Neural cell (in vitro differentiated cells): Measurements from ENCODE around the gene BAX. TPM values are rescaled to one million over a fixed set of nuclear protein-coding genes. Genes with fewer than 3 reads are reported as not detected.

Source experiments
- H2AFZ ChIP-seq: fragments of 200-600, 300-800 bp; sonication (generic), shearing (Covaris generic); 2 replicates; pipeline ENCODE4 v1.6.0; 2014; ENCODE audit warnings: low read depth, mild to moderate bottlenecking, antibody characterized with exemption, low read length, moderate library complexity
- H3F3A ChIP-seq: fragments of 200-600 bp; shearing (Covaris generic); 2 replicates; pipeline ENCODE4 v1.6.1; 2016; ENCODE audit warnings: mild to moderate bottlenecking, moderate library complexity, mixed read lengths, antibody characterized with exemption, low read length; ENCODE audit not compliant: insufficient read depth, poor library complexity, severe bottlenecking
- H3K27ac ChIP-seq: fragments of 200-600, 300-800 bp; sonication (generic), shearing (Covaris generic); 2 replicates; pipeline ENCODE4 v1.5.1; 2014; ENCODE audit warnings: mild to moderate bottlenecking, low read length, moderate library complexity
- H3K27me3 ChIP-seq: fragments of 300-800, 200-600 bp; sonication (generic), shearing (Covaris generic); 2 replicates; pipeline ENCODE4 v1.6.0; 2014; ENCODE audit warnings: mild to moderate bottlenecking, low read depth, low read length, moderate library complexity; ENCODE audit not compliant: insufficient read depth
- H3K36me3 ChIP-seq: fragments of 300-800, 200-600 bp; sonication (generic), shearing (Covaris generic); 2 replicates; pipeline ENCODE4 v1.5.1; 2014; ENCODE audit warnings: mild to moderate bottlenecking, antibody characterized with exemption, low read length, moderate library complexity; ENCODE audit not compliant: insufficient read depth
- H3K4me2 ChIP-seq: fragments of 300-800, 200-600 bp; sonication (generic), shearing (Covaris generic); 2 replicates; pipeline ENCODE4 v1.6.0; 2014; ENCODE audit warnings: mild to moderate bottlenecking, low read length
- H3K4me3 ChIP-seq: fragments of 300-800, 200-600 bp; sonication (generic), shearing (Covaris generic); 2 replicates; pipeline ENCODE4 v1.5.1; 2014; ENCODE audit warnings: mild to moderate bottlenecking, low read length, moderate library complexity
- H3K79me2 ChIP-seq: fragments of 200-600 bp; shearing (Covaris generic); replicated peaks from 2 replicates; pipeline ENCODE4 v1.6.0; 2014; ENCODE audit warnings: mild to moderate bottlenecking, low read length, moderate library complexity; ENCODE audit not compliant: insufficient read depth
- H3K9ac ChIP-seq: fragments of 300-800, 200-600 bp; sonication (generic), shearing (Covaris generic); 2 replicates; pipeline ENCODE4 v1.6.1; 2016; ENCODE audit warnings: mild to moderate bottlenecking, low read length, mixed read lengths
- H3K9me2 ChIP-seq: fragments of 200-600 bp; shearing (Covaris generic); 2 replicates; pipeline ENCODE4 v1.6.1; 2016; ENCODE audit warnings: mild to moderate bottlenecking, low read length, mixed read lengths; ENCODE audit not compliant: insufficient read depth
- H3K9me3 ChIP-seq: fragments of 200-600, 300-800 bp; sonication (generic), shearing (Covaris generic); 2 replicates; pipeline ENCODE4 v1.6.1; 2016; ENCODE audit warnings: mild to moderate bottlenecking, mixed run types, low read length, moderate library complexity, mixed read lengths
- H4K20me1 ChIP-seq: fragments of 200-600 bp; shearing (Covaris generic); 2 replicates; pipeline ENCODE4 v1.6.1; 2016; ENCODE audit warnings: mild to moderate bottlenecking, mixed run types; ENCODE audit not compliant: insufficient read depth
- EP300 ChIP-seq: fragments of 450-650 bp; conservative IDR thresholded peaks from 2 replicates; pipeline ENCODE4 v1.6.1; 2014; ENCODE audit warnings: antibody characterized with exemption, mild to moderate bottlenecking, moderate library complexity; ENCODE audit not compliant: poor library complexity, severe bottlenecking
- EZH2 ChIP-seq: fragments of 200-600, 300-800 bp; shearing (Covaris generic), sonication (generic); IDR thresholded peaks from 2 replicates; pipeline ENCODE4 v1.6.1; 2014; ENCODE audit warnings: antibody characterized with exemption, low read length, borderline replicate concordance, mild to moderate bottlenecking; ENCODE audit not compliant: insufficient read depth, poor library complexity, severe bottlenecking
- MXI1 ChIP-seq: fragments of 450-650 bp; conservative IDR thresholded peaks from 2 replicates; pipeline ENCODE4 v1.6.1; 2014; ENCODE audit warnings: antibody characterized with exemption, mild to moderate bottlenecking; ENCODE audit not compliant: poor library complexity, severe bottlenecking
- POLR2AphosphoS5 ChIP-seq: IDR thresholded peaks from 2 replicates; pipeline ENCODE4 v1.6.1; 2012
- RAD21 ChIP-seq: fragments of 450-650 bp; conservative IDR thresholded peaks from 2 replicates; pipeline ENCODE4 v1.6.1; 2014; ENCODE audit warnings: antibody characterized with exemption, mild to moderate bottlenecking, moderate library complexity
- REST ChIP-seq: IDR thresholded peaks from 2 replicates; pipeline ENCODE4 v1.6.1; 2012; ENCODE audit warnings: borderline replicate concordance
- SMC3 ChIP-seq: fragments of 450-650 bp; conservative IDR thresholded peaks from 2 replicates; pipeline ENCODE4 v1.6.1; 2014; ENCODE audit warnings: antibody characterized with exemption, mild to moderate bottlenecking, moderate library complexity; ENCODE audit not compliant: poor library complexity
- TAF1 ChIP-seq: IDR thresholded peaks from 2 replicates; pipeline ENCODE4 v1.6.1; 2012; ENCODE audit warnings: low read depth
- polyA plus RNA-seq: library from polyadenylated mRNA; depleted of rRNA; stranded (reverse); fragments of >200 nt; gene quantifications from 2 replicates; pipeline ENCODE4 v1.2.3, GENCODE V29; 2014
- TF ChIP-seq, protein P1 (sequence below): fragments of 450-650 bp; IDR thresholded peaks from 2 replicates; pipeline ENCODE4 v1.5.1; 2014; ENCODE audit warnings: antibody characterized with exemption, mild to moderate bottlenecking, moderate library complexity; ENCODE audit not compliant: poor library complexity, severe bottlenecking

The BAX gene
- polyA plus RNA-seq, 1 donor from 2014 or later = 71.9 TPM

DNA sequence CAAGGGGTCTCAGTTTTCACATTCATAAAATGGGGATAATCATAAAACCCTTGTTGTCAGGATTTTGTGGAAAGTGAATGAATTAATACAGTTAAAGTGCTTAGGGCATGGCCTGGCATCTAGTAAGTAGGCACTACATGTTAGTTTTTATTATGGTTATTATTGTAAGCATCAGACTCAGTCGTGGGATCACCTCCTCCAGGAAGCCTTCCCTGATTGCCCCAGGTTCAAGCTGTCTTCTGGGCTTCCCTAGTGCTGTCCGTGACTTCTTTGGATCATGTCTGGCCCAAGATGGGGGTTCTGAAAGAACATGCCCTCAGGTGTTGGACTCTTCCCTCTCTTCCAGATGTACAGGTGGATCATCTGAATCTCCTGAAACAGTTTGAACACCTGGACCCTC lies 43.9 kb upstream of the BAX start:
- no peaks in the 10 kb centered on the region for H3K9me3 ChIP-seq
- H3K27me3 ChIP-seq = no peaks in the 10 kb centered on the region
- H3K4me2 ChIP-seq = no peak overlapping the region
- no peaks in the 10 kb centered on the region for H3K36me3 ChIP-seq
- no peak overlapping the region for H2AFZ ChIP-seq
- H3K27ac ChIP-seq = no peak overlapping the region
- no peak overlapping the region for H3K4me3 ChIP-seq
- no peaks in the 10 kb centered on the region for H3K79me2 ChIP-seq
- no peaks in the 10 kb centered on the region for H4K20me1 ChIP-seq
- no peaks in the 10 kb centered on the region for H3K9me2 ChIP-seq
- no peak overlapping the region for H3K9ac ChIP-seq
- TF ChIP-seq EZH2 (no peak), SMC3 (no peak), TAF1 (no peak), EP300 (no peak), REST (no peak), RAD21 (no peak), MXI1 (no peak), POLR2AphosphoS5 (no peak)
- TF ChIP-seq, protein P1, sequence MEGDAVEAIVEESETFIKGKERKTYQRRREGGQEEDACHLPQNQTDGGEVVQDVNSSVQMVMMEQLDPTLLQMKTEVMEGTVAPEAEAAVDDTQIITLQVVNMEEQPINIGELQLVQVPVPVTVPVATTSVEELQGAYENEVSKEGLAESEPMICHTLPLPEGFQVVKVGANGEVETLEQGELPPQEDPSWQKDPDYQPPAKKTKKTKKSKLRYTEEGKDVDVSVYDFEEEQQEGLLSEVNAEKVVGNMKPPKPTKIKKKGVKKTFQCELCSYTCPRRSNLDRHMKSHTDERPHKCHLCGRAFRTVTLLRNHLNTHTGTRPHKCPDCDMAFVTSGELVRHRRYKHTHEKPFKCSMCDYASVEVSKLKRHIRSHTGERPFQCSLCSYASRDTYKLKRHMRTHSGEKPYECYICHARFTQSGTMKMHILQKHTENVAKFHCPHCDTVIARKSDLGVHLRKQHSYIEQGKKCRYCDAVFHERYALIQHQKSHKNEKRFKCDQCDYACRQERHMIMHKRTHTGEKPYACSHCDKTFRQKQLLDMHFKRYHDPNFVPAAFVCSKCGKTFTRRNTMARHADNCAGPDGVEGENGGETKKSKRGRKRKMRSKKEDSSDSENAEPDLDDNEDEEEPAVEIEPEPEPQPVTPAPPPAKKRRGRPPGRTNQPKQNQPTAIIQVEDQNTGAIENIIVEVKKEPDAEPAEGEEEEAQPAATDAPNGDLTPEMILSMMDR = no peak
- no peaks in the 10 kb centered on the region for H3F3A ChIP-seq

GRCh38 chr19:48913114-48913889 lies 41.4 kb upstream of the BAX start:
- H3K79me2 ChIP-seq = no peaks in the 10 kb centered on the region
- H3K4me3 ChIP-seq = no peak overlapping the region
- H3K9me2 ChIP-seq = no peaks in the 10 kb centered on the region
- TF ChIP-seq RAD21 (no peak), TAF1 (no peak), MXI1 (no peak), EP300 (no peak), SMC3 (no peak), POLR2AphosphoS5 (no peak)
- no peaks in the 10 kb centered on the region for H3F3A ChIP-seq
- H3K9me3 ChIP-seq = no peaks in the 10 kb centered on the region
- no peak overlapping the region for H3K9ac ChIP-seq
- H2AFZ ChIP-seq = no peak overlapping the region
- no peak overlapping the region for H3K4me2 ChIP-seq
- no peaks in the 10 kb centered on the region for H3K36me3 ChIP-seq
- no peaks in the 10 kb centered on the region for H3K27me3 ChIP-seq
- H3K27ac ChIP-seq = no peak overlapping the region
- H4K20me1 ChIP-seq = no peaks in the 10 kb centered on the region
